Uterus (tissue), 4 donors: Measurements from ENCODE around the gene FASTKD2. TPM values are rescaled to one million over a fixed set of nuclear protein-coding genes. Genes with fewer than 3 reads are reported as not detected.

Experiments used
- DNase-seq, 2 donors: peaks; one replicate each; pipeline ENCODE4 v3.0.0-alpha.2; 2019 to 2020
- H3K27ac ChIP-seq, 2 donors: fragments of 200-600 bp; sonication (generic); 1 replicate in 1 of 2; 2 replicates in 1 of 2; pipeline ENCODE4 v1.5.1; 2016 to 2018
- H3K27me3 ChIP-seq, 2 donors: fragments of 200-600 bp; sonication (generic); one replicate each; pipeline ENCODE4 v1.5.1; 2018 to 2019; ENCODE audit warnings: control low read depth in 1 of 2
- H3K36me3 ChIP-seq, 2 donors: fragments of 200-600 bp; sonication (generic); one replicate each; pipeline ENCODE4 v1.5.1; 2019; ENCODE audit warnings: control low read depth in 1 of 2
- H3K4me1 ChIP-seq, 2 donors: fragments of 200-600 bp; sonication (generic); one replicate each; pipeline ENCODE4 v1.5.1; 2018 to 2019; ENCODE audit warnings: control low read depth in 1 of 2
- H3K4me3 ChIP-seq, 2 donors: fragments of 200-600 bp; sonication (generic); 1 replicate in 1 of 2; 2 replicates in 1 of 2; pipeline ENCODE4 v1.5.1; 2018 to 2019; ENCODE audit warnings: mild to moderate bottlenecking in 1 of 2
- H3K9me3 ChIP-seq, 2 donors: fragments of 200-600 bp; sonication (generic); one replicate each; pipeline ENCODE4 v1.5.1; 2019; ENCODE audit warnings: control low read depth in 1 of 2
- CTCF ChIP-seq, 4 experiments: fragments of 200-600 bp in 2 of 4; fragments of 450-650 bp in 2 of 4; sonication (generic) in 2 of 4; IDR thresholded peaks; one replicate each; pipeline ENCODE4 v1.5.1; 2016 to 2019; ENCODE audit warnings: antibody characterized with exemption in 4 of 4, mild to moderate bottlenecking in 2 of 4, moderate library complexity in 1 of 4
- POLR2A ChIP-seq, 2 donors: fragments of 450-650 bp; IDR thresholded peaks; one replicate each; pipeline ENCODE4 v1.6.1; 2016; ENCODE audit warnings: antibody characterized with exemption in 2 of 2, mild to moderate bottlenecking in 1 of 2, moderate library complexity in 1 of 2
- intact Hi-C: fragments of 100-400 bp; cut with DNase I; formaldehyde crosslinking; loops from one replicate; pipeline ENCODE4 v1.15.1; 2023; ENCODE audit warnings: low total_unique reads
- total RNA-seq, 4 donors: library from RNA; depleted of rRNA in 3 of 4; stranded (reverse); fragments of >200 nt in 3 of 4; gene quantifications; one replicate each; pipeline versions ENCODE4 v1.1.0 to v1.2.4, GENCODE V29; 2014 to 2023
- donor health status: DM: yes; HTN: yes; CAD: no.

Gene FASTKD2
- total RNA-seq, 4 donors from 2014 or later: 13.3 to 77.4 (median 39.1) TPM

- H3K4me3 ChIP-seq: no peak overlapping the region
- no peaks in the 10 kb centered on the region for H3K27me3 ChIP-seq
- H3K36me3 ChIP-seq: no peaks in the 10 kb centered on the region
- H3K27ac ChIP-seq: no peak overlapping the region
- H3K4me1 ChIP-seq: no peaks in the 10 kb centered on the region
- intact Hi-C loops: loop anchor here (10.0 kb wide), 1 partner anchor 682 kb away; no protein-coding TSS in a partner anchor
- DNase-seq: no peak
- no peaks in the 10 kb centered on the region for H3K9me3 ChIP-seq
- no peak for TF ChIP-seq POLR2A (IDR thresholded peaks at IDR 0.05)
- no peak for TF ChIP-seq CTCF (IDR thresholded peaks at IDR 0.05)
These were observed 27.2 kb downstream of the FASTKD2 start for GRCh38 chr2:206792645-206793044.

- H3K4me1 ChIP-seq: no peaks in the 10 kb centered on the region
- no peak for DNase-seq
- no peaks in the 10 kb centered on the region for H3K27me3 ChIP-seq
- H3K27ac ChIP-seq: no peak overlapping the region
- H3K9me3 ChIP-seq: no peaks in the 10 kb centered on the region
- TF ChIP-seq CTCF (IDR thresholded peaks at IDR 0.05) (no peak), POLR2A (IDR thresholded peaks at IDR 0.05) (no peak)
- H3K4me3 ChIP-seq: no peak overlapping the region
- intact Hi-C loops: loop anchor here (10.0 kb wide), 1 partner anchor 677 kb away; no protein-coding TSS in a partner anchor
- H3K36me3 ChIP-seq: no peaks in the 10 kb centered on the region
These were observed 32.0 kb downstream of the FASTKD2 start for GRCh38 chr2:206797376-206797775.

DNA sequence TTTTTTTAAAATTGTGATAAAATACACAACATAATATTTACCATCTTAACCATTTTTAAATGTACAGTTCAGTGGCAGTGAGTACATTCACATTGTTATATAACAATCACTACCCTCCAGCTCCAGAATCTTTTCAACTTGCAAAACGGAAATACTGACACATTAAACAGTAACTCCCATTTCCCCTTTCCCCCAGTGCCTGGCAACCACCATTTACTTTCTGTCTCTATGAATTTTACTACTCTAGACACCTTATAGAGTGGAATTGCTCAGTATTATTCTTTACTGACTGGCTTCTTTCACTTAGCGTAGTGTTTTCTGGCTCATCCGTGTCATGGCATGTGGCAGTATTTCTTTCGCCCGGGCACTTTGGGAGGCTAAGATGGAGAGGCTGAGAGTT, 32.6 kb downstream of the FASTKD2 start:
- H3K27ac ChIP-seq: no peak overlapping the region
- no peak overlapping the region for H3K4me3 ChIP-seq
- intact Hi-C loops: loop anchor here (10.0 kb wide), 1 partner anchor 677 kb away; no protein-coding TSS in a partner anchor
- no peaks in the 10 kb centered on the region for H3K4me1 ChIP-seq
- H3K27me3 ChIP-seq: no peaks in the 10 kb centered on the region
- no peaks in the 10 kb centered on the region for H3K36me3 ChIP-seq
- TF ChIP-seq CTCF (IDR thresholded peaks at IDR 0.05) (no peak), POLR2A (IDR thresholded peaks at IDR 0.05) (no peak)
- H3K9me3 ChIP-seq: no peaks in the 10 kb centered on the region
- DNase-seq: no peak

DNA sequence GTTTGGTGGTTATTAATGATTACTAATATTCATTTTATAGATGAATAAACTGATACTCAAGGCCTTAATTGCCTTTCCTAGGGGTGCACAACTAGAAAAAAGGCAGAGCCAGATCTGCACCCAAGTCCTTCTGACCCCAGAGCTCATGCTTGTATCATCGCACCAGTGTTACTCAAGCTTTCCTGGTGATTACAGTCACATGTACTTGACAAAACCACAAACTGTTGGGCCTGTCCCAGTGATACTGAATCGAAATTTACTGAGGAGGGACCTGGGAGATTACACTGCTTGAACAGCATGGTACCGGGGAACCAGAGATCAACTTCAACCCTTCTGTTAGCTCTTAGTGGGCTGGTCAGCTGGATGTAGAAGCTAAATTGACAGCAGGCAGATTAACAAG, 33.7 kb downstream of the FASTKD2 start:
- TF ChIP-seq POLR2A (IDR thresholded peaks at IDR 0.05) (no peak), CTCF (IDR thresholded peaks at IDR 0.05) (no peak)
- H3K4me3 ChIP-seq: no peak overlapping the region
- no peaks in the 10 kb centered on the region for H3K27me3 ChIP-seq
- intact Hi-C loops: loop anchor here (10.0 kb wide), 1 partner anchor 676 kb away; no protein-coding TSS in a partner anchor
- H3K4me1 ChIP-seq: no peaks in the 10 kb centered on the region
- no peaks in the 10 kb centered on the region for H3K36me3 ChIP-seq
- no peak for DNase-seq
- no peak overlapping the region for H3K27ac ChIP-seq
- H3K9me3 ChIP-seq: no peaks in the 10 kb centered on the region

GRCh38 chr2:206800506-206801417, 35.4 kb downstream of the FASTKD2 start:
- intact Hi-C loops: no loop called here
- H3K36me3 ChIP-seq: no peaks in the 10 kb centered on the region
- H3K4me1 ChIP-seq: no peaks in the 10 kb centered on the region
- no peaks in the 10 kb centered on the region for H3K27me3 ChIP-seq
- H3K27ac ChIP-seq: no peak overlapping the region
- no peaks in the 10 kb centered on the region for H3K9me3 ChIP-seq
- no peak overlapping the region for H3K4me3 ChIP-seq
- DNase-seq: peak; percentile 69 to 70
- peak; percentile 66 to 81 (median 74) for TF ChIP-seq CTCF (IDR thresholded peaks at IDR 0.05)
- TF ChIP-seq POLR2A (IDR thresholded peaks at IDR 0.05): no peak
